Measurements from ENCODE around the gene AMER3.

AMER3 gene

DNA sequence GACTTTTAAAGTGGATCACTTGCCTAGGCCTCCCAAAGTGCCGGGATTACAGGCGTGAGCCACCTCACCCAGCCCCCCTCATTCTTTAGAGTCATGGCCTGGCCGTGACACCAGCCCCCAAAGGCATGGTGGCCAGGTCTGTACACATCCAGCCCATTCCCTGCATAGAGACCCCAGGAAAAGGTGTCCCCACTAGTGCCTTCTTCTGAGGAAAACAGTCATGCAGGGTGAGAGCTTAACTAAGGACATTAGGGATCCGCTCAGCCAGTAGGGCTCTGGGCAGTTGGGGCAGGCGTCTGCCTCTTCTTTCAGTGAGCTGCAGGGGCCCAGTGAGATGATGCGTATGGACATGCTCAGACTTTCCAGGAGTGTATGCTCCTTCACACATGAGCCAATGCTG lies 5.7 kb upstream of the AMER3 start:
- H3K27me3 ChIP-seq (ENCODE audit: insufficient read depth, poor library complexity, severe bottlenecking) = no peaks in the 10 kb centered on the region
- TF ChIP-seq SPI1 (IDR thresholded peaks at IDR 0.05; ENCODE audit: borderline replicate concordance, low read depth) = no peak
- no peak for TF ChIP-seq POLR2AphosphoS5 (IDR thresholded peaks at IDR 0.05; ENCODE audit: low read depth)
- no peak for TF ChIP-seq CTCF (IDR thresholded peaks at IDR 0.05; ENCODE audit: insufficient read depth, low read length)
- no peak for TF ChIP-seq REST (IDR thresholded peaks at IDR 0.05; ENCODE audit: insufficient replicate concordance, low read depth)
- TF ChIP-seq GABPA (IDR thresholded peaks at IDR 0.05; ENCODE audit: low read depth) = no peak
- no peak overlapping the region for H3K27ac ChIP-seq (replicated peaks)
- no peak for DNase-seq (ENCODE audit: low read depth in 1 of 2, low spot score in 1 of 2)
- H3K4me3 ChIP-seq (replicated peaks; ENCODE audit: insufficient read depth, low read length) = no peak overlapping the region

DNA sequence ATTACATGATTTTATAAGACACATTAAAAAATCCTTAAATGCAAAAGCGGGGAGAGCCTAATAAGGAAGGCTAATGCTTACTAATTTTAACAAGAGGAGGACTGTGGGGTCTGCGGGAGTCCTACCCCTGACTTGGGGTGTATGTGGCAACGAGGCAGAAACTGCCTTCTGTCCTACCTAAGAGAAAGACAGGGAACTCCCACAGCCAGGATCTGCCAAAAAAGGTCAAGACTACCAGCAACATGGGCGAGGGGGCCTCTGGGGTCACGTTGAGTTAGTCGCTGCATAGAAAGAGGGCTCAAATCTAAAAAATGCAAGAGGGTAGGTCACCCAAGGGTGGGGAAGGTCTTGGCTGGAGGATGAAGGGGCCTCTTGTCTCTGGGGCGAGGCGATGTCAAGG lies 529 bp upstream of the AMER3 start:
- no peak for TF ChIP-seq REST (IDR thresholded peaks at IDR 0.05; ENCODE audit: insufficient replicate concordance, low read depth)
- TF ChIP-seq CTCF (IDR thresholded peaks at IDR 0.05; ENCODE audit: insufficient read depth, low read length) = no peak
- TF ChIP-seq GABPA (IDR thresholded peaks at IDR 0.05; ENCODE audit: low read depth) = no peak
- no peak for TF ChIP-seq SPI1 (IDR thresholded peaks at IDR 0.05; ENCODE audit: borderline replicate concordance, low read depth)
- no peak overlapping the region for H3K4me3 ChIP-seq (replicated peaks; ENCODE audit: insufficient read depth, low read length)
- no peak overlapping the region for H3K27ac ChIP-seq (replicated peaks)
- H3K27me3 ChIP-seq (ENCODE audit: insufficient read depth, poor library complexity, severe bottlenecking) = peaks cover 15% of the 10 kb centered on the region
- DNase-seq (ENCODE audit: low read depth in 1 of 2, low spot score in 1 of 2) = no peak

DNA sequence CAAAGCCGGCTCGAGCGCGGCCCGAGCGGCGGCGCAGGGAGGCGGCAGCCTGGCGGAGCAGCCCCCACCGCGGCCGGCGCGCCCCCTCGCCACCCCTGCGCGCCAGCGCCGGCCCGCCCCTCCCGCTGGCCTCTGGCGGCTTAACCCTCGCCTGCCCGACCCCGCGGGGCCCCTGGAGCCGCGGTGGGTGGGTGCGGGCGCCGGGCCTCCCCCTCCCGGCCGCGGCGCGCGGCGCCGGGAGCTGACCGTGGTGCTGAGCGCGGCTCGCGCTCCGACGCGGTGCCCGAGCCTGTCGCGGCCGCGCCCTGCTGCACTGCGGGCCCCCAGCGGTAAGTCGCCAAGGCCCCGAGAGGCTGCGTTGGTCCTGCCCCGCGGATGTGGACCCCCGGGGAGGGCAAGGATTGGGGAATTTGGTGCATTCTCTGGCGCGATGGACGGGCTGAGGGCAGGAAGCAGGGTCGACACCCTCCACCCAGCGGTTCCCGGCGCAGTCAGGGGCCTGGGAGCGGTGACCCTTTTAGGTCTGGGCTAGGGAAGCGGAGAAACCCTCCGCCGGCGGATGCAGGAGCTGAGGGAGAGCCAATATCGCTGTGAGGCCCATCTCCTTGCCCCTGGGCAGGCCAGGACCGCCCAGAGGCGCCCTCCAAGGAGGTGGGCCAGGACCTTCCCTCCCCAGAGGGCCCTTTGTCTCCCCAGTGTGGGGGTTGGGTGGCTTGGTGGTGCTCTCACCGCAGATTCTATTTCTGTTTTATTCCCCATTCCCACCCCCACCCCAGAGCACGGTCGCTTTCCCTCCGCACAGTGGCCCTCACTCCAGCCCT lies 923 bp downstream of the AMER3 start:
- DNase-seq (ENCODE audit: low read depth in 1 of 2, low spot score in 1 of 2) = no peak
- Histone ChIP-seq H3K27ac (replicated peaks) (no peak overlapping the region), H3K4me3 (replicated peaks; ENCODE audit: insufficient read depth, low read length) (no peak overlapping the region), H3K27me3 (ENCODE audit: insufficient read depth, poor library complexity, severe bottlenecking) (peaks cover 15% of the 10 kb centered on the region)
- TF ChIP-seq SPI1 (IDR thresholded peaks at IDR 0.05; ENCODE audit: borderline replicate concordance, low read depth) (no peak), REST (IDR thresholded peaks at IDR 0.05; ENCODE audit: insufficient replicate concordance, low read depth) (peak; percentile 91), CTCF (IDR thresholded peaks at IDR 0.05; ENCODE audit: insufficient read depth, low read length) (no peak)

Data from HL-60 (cell line).